Measurements from ENCODE around the gene KIAA0513.

KIAA0513 gene

DNA sequence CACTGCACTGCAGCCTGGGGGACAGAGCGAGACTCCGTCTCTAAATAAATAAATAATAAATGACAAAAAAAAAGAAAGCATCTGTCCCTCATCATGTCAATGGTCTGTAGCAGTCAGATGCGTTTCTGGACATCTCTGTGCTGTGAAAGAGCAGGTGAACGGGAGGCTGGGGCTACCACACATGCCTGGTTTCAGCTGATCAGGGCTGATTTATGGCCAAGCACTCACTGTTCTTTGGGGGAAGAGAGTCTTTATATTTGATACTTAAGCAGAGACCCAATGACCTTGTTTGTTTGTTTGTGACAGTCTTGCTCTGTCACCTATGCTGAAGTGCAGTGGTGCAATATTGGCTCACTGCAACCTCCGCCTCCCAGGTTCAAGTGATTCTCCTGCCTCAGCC is 17.5 kb downstream of the KIAA0513 start:
- Histone ChIP-seq H3K36me3 (no peaks in the 10 kb centered on the region), H3K9me3 (no peaks in the 10 kb centered on the region), H3K4me1 (peaks cover 18% of the 10 kb centered on the region), H3K27me3 (no peaks in the 10 kb centered on the region), H3K4me3 (ENCODE audit: low read depth, low read length) (no peak overlapping the region)
- DNase-seq = no peak
- no peak for TF ChIP-seq CTCF (IDR thresholded peaks at IDR 0.05; ENCODE audit: low read depth, low read length)

GRCh38 chr16:85045641-85046471 is 18.3 kb downstream of the KIAA0513 start:
- H3K4me1 ChIP-seq = peaks cover 15% of the 10 kb centered on the region
- no peak for DNase-seq
- no peaks in the 10 kb centered on the region for H3K9me3 ChIP-seq
- no peak overlapping the region for H3K4me3 ChIP-seq (ENCODE audit: low read depth, low read length)
- H3K36me3 ChIP-seq = no peaks in the 10 kb centered on the region
- no peak for TF ChIP-seq CTCF (IDR thresholded peaks at IDR 0.05; ENCODE audit: low read depth, low read length)
- H3K27me3 ChIP-seq = no peaks in the 10 kb centered on the region

DNA sequence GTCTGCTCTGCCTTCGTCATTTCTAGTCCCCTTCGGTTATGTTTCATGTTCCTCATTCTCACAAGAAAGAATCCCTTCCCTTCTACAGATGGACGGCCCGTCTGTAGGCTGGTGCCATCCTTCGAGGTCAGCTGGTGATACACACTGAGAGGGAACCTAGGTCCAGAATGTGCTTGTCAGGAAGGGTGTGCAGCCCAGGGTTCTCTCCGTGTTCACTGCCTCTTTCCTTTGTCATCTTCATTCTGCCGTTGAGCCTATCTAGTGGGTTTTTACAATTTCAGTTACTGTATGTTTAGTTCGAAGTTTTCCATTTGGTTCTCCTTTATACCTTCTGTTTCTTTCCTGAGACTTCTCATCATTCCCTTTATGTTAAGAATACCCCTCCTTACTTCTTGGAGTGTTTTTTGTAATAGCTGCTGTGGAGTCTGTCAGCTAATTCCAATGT is 18.9 kb downstream of the KIAA0513 start:
- DNase-seq = no peak

DNA sequence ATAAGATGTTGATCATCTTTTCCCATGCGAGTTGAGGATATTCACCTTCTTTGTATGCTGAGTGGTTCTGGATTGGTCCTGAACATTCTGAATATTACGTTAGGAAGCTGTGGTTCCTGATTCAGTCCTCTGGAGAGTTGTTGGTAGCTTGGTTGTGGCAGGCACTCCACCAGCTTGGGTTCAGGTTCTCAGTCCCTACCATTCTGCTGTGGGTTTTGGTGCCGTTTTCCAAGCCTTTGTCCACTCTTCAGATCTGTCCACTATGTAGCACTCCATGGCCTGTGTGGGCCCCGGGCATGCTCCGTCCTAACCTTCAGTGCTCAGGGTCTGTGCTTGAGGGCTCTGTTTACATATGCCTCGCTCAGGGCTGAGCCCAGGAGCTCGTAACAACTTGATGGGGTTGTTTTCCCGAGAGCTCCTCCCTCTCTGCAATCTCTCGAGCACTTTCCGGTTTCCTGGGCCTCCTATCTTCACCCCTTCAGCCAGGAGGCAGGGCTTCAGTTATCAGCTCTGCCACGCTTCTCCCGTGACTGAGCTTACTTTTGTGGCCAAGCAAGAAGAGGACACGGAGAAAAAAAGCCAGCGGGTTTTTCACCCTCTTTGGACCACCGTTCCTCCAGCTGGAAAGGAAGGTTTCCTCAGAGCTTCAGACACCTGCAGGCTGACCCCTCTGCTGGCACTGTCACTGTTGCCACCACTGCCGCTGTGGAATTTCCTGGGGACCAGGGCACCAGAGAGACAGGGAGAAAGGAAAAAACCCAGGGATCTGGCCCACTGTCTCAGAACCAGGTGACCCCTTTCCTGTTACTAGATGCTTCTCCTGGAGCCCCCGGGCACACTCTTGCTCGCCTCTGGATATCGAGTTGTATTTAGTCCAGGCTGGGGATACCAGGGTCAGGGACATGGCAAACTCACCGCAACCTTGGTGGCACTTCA is 19.6 kb downstream of the KIAA0513 start:
- no peaks in the 10 kb centered on the region for H3K27me3 ChIP-seq
- H3K36me3 ChIP-seq = no peaks in the 10 kb centered on the region
- no peak for DNase-seq
- no peak for TF ChIP-seq CTCF (IDR thresholded peaks at IDR 0.05; ENCODE audit: low read depth, low read length)
- H3K4me3 ChIP-seq (ENCODE audit: low read depth, low read length) = no peak overlapping the region
- peaks cover 1% of the 10 kb centered on the region; the same call in 1 of the 2 replicates for H3K4me1 ChIP-seq
- no peaks in the 10 kb centered on the region for H3K9me3 ChIP-seq

More for the DNA sequence above, 18.9 kb downstream of the KIAA0513 start:
- no peak for TF ChIP-seq CTCF (IDR thresholded peaks at IDR 0.05; ENCODE audit: low read depth, low read length)
- Histone ChIP-seq H3K9me3 (no peaks in the 10 kb centered on the region), H3K4me3 (ENCODE audit: low read depth, low read length) (no peak overlapping the region), H3K27me3 (no peaks in the 10 kb centered on the region), H3K36me3 (no peaks in the 10 kb centered on the region), H3K4me1 (peaks cover 8% of the 10 kb centered on the region)

DNA sequence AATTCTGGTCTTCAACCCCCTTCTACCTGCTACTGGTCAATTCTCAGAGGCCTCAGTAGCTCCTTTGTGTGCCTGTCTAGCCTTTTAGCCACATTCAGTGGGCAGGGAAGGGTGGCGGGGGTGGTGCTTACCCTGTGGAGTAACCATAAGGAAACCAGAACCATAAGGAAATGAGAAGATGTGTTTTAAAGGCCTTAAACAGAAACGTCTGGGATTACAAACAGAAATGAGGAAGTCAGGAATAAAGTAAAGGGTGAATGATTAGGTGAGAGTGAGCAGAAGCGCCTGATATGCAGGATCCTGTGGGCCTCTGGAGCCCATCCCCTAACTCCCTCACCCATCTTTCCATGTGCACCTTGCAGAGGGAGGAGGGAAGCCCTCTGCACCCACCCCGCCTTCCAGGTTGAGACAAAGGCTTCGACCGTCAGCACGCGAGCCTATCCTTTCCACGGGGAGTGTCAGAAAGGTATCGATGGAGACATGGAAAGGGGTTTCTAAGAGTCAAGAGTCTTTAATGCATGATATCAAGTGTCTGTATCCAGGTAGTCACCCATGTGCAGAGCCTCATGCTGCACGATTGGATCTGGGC is 20.4 kb downstream of the KIAA0513 start:
- Histone ChIP-seq H3K4me1 (no peaks in the 10 kb centered on the region; the same call in 1 of the 2 replicates), H3K9me3 (no peaks in the 10 kb centered on the region), H3K4me3 (ENCODE audit: low read depth, low read length) (no peak overlapping the region), H3K27me3 (no peaks in the 10 kb centered on the region), H3K36me3 (no peaks in the 10 kb centered on the region)
- DNase-seq = no peak
- no peak for TF ChIP-seq CTCF (IDR thresholded peaks at IDR 0.05; ENCODE audit: low read depth, low read length)
